Mesangial cell (primary cell): ENCODE results near the gene KXD1. TPM values are rescaled to one million over a fixed set of nuclear protein-coding genes. Genes with fewer than 3 reads are reported as not detected.

Experiments used
- total RNA-seq: library from RNA; depleted of rRNA; stranded (reverse); fragments of >200 nt; gene quantifications from 2 replicates; pipeline ENCODE4 v1.2.3, GENCODE V29; 2015

The KXD1 gene
- 169 and 233 TPM in 2 replicates for total RNA-seq

GRCh38 chr19:18557411-18558201 is at the start of gene KXD1:
KXD1 (plus strand) TSS chr19:18557870; CDS start chr19:18562057, 4,187 bp downstream.

GRCh38 chr19:18521692-18522123 is 36.0 kb upstream of the KXD1 start, which contains the start of gene ELL:
ELL (minus strand) TSS chr19:18522070; CDS start chr19:18522055, 15 bp downstream.

GRCh38 chr19:18542941-18543813 is 14.5 kb upstream of the KXD1 start, which contains the start of gene FKBP8:
FKBP8 (minus strand) TSS chr19:18543573; CDS start chr19:18541970, 1,603 bp downstream.

GRCh38 chr19:18571564-18572344 is 14.1 kb downstream of the KXD1 start, which contains the start of gene UBA52:
UBA52 (plus strand) TSS chr19:18571857; CDS start chr19:18573301, 1,444 bp downstream.

GRCh38 chr19:18588611-18589379 is 31.1 kb downstream of the KXD1 start, which contains the start of gene REX1BD:
REX1BD (plus strand) TSS chr19:18588798; CDS start chr19:18588802, 4 bp downstream.

GRCh38 chr19:18606281-18607225 is 48.9 kb downstream of the KXD1 start, which contains the start of gene CRLF1:
CRLF1 (minus strand) TSS chr19:18606799; CDS start chr19:18606656, 143 bp downstream.

GRCh38 chr19:18612772-18613588 is 55.3 kb downstream of the KXD1 start, which contains the start of gene TMEM59L:
TMEM59L (plus strand) TSS chr19:18612870; CDS start chr19:18612959, 89 bp downstream.

Other genes starting within 250 kb of the KXD1 start
- 196 and 334 TPM in 2 replicates for gene LSM4, start 234.8 kb upstream of the KXD1 start, total RNA-seq
- 2.9 and 16.4 TPM in 2 replicates for gene PGPEP1, start 217.3 kb upstream of the KXD1 start, total RNA-seq
- gene GDF15, start 171.7 kb upstream of the KXD1 start, total RNA-seq, result 20.4 and 246 TPM in 2 replicates
- gene LRRC25, start 160.2 kb upstream of the KXD1 start, total RNA-seq, result 0.25 TPM in 1 of 2 replicates, not detected in the other
- gene SSBP4, start 138.5 kb upstream of the KXD1 start, total RNA-seq, result 131 and 177 TPM in 2 replicates
- gene ISYNA1, start 119.7 kb upstream of the KXD1 start, total RNA-seq, result 63.4 and 164 TPM in 2 replicates
- 13.0 and 20.8 TPM in 2 replicates for gene ELL, start 35.8 kb upstream of the KXD1 start, total RNA-seq
- 181 and 304 TPM in 2 replicates for gene FKBP8, start 14.3 kb upstream of the KXD1 start, total RNA-seq
- 945 and 1,196 TPM in 2 replicates for gene UBA52, start 14.0 kb downstream of the KXD1 start, total RNA-seq
- 79.2 and 122 TPM in 2 replicates for gene REX1BD, start 30.9 kb downstream of the KXD1 start, total RNA-seq
- gene CRLF1, start 48.9 kb downstream of the KXD1 start, total RNA-seq, result 0.65 and 2.5 TPM in 2 replicates
- 0.16 and 1.3 TPM in 2 replicates for gene TMEM59L, start 55.0 kb downstream of the KXD1 start, total RNA-seq
- 6.4 and 7.6 TPM in 2 replicates for gene KLHL26, start 79.2 kb downstream of the KXD1 start, total RNA-seq
- 2.6 and 12.7 TPM in 2 replicates for gene CRTC1, start 125.8 kb downstream of the KXD1 start, total RNA-seq
- gene COMP, start 233.4 kb downstream of the KXD1 start, total RNA-seq, result 0.25 TPM in 1 of 2 replicates, not detected in the other